A673 (cell line): ENCODE data around the gene NACAD.

ENCODE experiments used
- EZH2 ChIP-seq: fragments of 200-600 bp; sonication (generic); IDR thresholded peaks from 2 replicates; pipeline ENCODE4 v1.6.1; 2017; ENCODE audit warnings: borderline replicate concordance, low read depth, mild to moderate bottlenecking, mixed read lengths, antibody characterized with exemption, low read length; ENCODE audit not compliant: poor library complexity, severe bottlenecking
- TF ChIP-seq, protein P1 (sequence below): fragments of 300-800, 200-600 bp; sonication (generic); conservative IDR thresholded peaks from 2 replicates; pipeline ENCODE4 v1.5.1; 2017; ENCODE audit warnings: low read depth, mild to moderate bottlenecking, antibody characterized with exemption, low read length, moderate library complexity, mixed read lengths

DNA sequence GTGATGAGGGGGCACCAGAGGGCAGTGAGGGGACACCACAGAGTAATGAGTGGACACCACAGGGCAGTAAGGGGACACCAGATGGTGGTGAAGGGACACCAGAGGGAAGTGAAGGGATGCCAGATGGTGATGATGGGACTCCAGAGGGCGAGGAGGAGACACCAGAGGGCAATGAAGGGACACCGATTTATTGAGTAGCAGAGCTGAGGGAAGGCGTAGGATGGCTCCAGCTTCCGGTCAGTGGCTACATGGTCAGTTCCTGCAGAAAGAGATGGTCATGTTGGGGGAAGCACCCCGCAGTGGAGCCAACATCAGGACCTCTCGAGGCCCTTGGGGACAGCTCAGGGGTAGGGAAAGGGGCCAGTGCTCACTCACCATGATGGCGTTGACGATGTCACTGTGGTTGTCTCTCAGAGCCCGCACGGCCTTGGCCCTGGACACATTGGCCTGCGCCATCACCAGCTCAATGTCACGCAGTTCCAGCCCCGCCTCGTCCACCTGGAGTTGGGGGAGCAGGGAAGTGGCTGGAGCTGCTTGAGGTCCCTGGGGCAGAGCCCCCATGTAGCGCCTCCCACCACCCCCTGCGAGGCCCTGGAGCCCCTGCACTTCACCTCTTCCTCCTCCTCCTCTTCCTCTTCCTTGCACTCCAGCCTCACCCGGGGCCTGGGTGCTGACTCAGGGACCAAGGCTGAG is 8.4 kb downstream of the NACAD start:
- TF ChIP-seq EZH2 = no peak
- TF ChIP-seq, protein P1, sequence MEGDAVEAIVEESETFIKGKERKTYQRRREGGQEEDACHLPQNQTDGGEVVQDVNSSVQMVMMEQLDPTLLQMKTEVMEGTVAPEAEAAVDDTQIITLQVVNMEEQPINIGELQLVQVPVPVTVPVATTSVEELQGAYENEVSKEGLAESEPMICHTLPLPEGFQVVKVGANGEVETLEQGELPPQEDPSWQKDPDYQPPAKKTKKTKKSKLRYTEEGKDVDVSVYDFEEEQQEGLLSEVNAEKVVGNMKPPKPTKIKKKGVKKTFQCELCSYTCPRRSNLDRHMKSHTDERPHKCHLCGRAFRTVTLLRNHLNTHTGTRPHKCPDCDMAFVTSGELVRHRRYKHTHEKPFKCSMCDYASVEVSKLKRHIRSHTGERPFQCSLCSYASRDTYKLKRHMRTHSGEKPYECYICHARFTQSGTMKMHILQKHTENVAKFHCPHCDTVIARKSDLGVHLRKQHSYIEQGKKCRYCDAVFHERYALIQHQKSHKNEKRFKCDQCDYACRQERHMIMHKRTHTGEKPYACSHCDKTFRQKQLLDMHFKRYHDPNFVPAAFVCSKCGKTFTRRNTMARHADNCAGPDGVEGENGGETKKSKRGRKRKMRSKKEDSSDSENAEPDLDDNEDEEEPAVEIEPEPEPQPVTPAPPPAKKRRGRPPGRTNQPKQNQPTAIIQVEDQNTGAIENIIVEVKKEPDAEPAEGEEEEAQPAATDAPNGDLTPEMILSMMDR = no peak
